Calu3 (cell line): Measurements from ENCODE around the gene SEC62. TPM values are rescaled to one million over a fixed set of nuclear protein-coding genes. Genes with fewer than 3 reads are reported as not detected.

Experiments
- BruUV-seq: library from RNA; stranded (reverse); fragments of 400-500 nt; replicated peaks from 2 replicates; lab custom pipeline; 2021; lab: Mats Ljungman, UMichigan
- CTCF ChIA-PET: fragments of 300-600 bp; sonication (Branson Sonifier 250); formaldehyde crosslinking; loops from one replicate; lab custom pipeline; 2022; ENCODE audit warnings: antibody characterized with exemption; lab: Charles Lee
- DNase-seq: peaks from one replicate; pipeline ENCODE4 v3.0.0; 2022
- H3K27ac Mint-ChIP-seq: one replicate; pipeline ENCODE4 v1.8.0; 2022; ENCODE audit warnings: mixed read lengths; ENCODE audit not compliant: unreplicated experiment
- H3K27me3 Mint-ChIP-seq: one replicate; pipeline ENCODE4 v1.8.0; 2022; ENCODE audit warnings: mixed read lengths; ENCODE audit not compliant: unreplicated experiment
- H3K36me3 Mint-ChIP-seq: one replicate; pipeline ENCODE4 v1.8.0; 2022; ENCODE audit warnings: mild to moderate bottlenecking, moderate library complexity, mixed read lengths; ENCODE audit not compliant: insufficient read depth, unreplicated experiment
- H3K4me1 Mint-ChIP-seq: one replicate; pipeline ENCODE4 v1.8.0; 2022; ENCODE audit warnings: mild to moderate bottlenecking, low read depth, mixed read lengths; ENCODE audit not compliant: unreplicated experiment
- H3K4me3 Mint-ChIP-seq: one replicate; pipeline ENCODE4 v1.8.0; 2022; ENCODE audit warnings: mild to moderate bottlenecking, low read depth, moderate library complexity, mixed read lengths; ENCODE audit not compliant: unreplicated experiment
- H3K9me3 Mint-ChIP-seq: one replicate; pipeline ENCODE4 v1.8.0; 2022; ENCODE audit warnings: low read depth, mixed read lengths; ENCODE audit not compliant: unreplicated experiment
- intact Hi-C: fragments of 100-400 bp; cut with micrococcal nuclease; formaldehyde crosslinking; loops from one replicate; pipeline ENCODE4 v1.10.0; 2022; ENCODE audit not compliant: unreplicated experiment
- total RNA-seq: library from RNA; stranded (reverse); gene quantifications from 2 replicates; pipeline ENCODE4 v1.2.3, GENCODE V29; 2022
- TF ChIP-seq, protein P1 (sequence below): fragments of 200-600 bp; IDR thresholded peaks from one replicate; pipeline ENCODE4 v1.8.0; 2022; ENCODE audit warnings: antibody characterized with exemption; ENCODE audit not compliant: unreplicated experiment

SEC62 gene
- total RNA-seq, 1 experiment from 2014 or later = 148 TPM

GRCh38 chr3:169970847-169971246, 4.2 kb downstream of the SEC62 start:
- no TSS peak for BruUV-seq
- H3K4me1 Mint-ChIP-seq = peaks cover 35% of the 10 kb centered on the region
- TF ChIP-seq, protein P1, sequence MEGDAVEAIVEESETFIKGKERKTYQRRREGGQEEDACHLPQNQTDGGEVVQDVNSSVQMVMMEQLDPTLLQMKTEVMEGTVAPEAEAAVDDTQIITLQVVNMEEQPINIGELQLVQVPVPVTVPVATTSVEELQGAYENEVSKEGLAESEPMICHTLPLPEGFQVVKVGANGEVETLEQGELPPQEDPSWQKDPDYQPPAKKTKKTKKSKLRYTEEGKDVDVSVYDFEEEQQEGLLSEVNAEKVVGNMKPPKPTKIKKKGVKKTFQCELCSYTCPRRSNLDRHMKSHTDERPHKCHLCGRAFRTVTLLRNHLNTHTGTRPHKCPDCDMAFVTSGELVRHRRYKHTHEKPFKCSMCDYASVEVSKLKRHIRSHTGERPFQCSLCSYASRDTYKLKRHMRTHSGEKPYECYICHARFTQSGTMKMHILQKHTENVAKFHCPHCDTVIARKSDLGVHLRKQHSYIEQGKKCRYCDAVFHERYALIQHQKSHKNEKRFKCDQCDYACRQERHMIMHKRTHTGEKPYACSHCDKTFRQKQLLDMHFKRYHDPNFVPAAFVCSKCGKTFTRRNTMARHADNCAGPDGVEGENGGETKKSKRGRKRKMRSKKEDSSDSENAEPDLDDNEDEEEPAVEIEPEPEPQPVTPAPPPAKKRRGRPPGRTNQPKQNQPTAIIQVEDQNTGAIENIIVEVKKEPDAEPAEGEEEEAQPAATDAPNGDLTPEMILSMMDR = no peak
- no peak overlapping the region for H3K4me3 Mint-ChIP-seq
- H3K27ac Mint-ChIP-seq = no peak overlapping the region
- CTCF ChIA-PET = interaction anchor here (0.6 to 1.7 kb wide), 2 partner anchors 17 to 22 kb away, joined by 3 to 4 read pairs; no protein-coding TSS in a partner anchor
- H3K27me3 Mint-ChIP-seq = no peaks in the 10 kb centered on the region
- intact Hi-C loops = loop anchor here (2.0 kb wide), 1 partner anchor 14 kb away; no protein-coding TSS in a partner anchor
- H3K9me3 Mint-ChIP-seq = no peaks in the 10 kb centered on the region
- H3K36me3 Mint-ChIP-seq = peaks cover 22% of the 10 kb centered on the region
- DNase-seq = no peak

- CTCF ChIA-PET = interaction anchor here (0.6 to 1.7 kb wide), 2 partner anchors 17 to 22 kb away, joined by 3 to 4 read pairs; no protein-coding TSS in a partner anchor
- Mint-ChIP-seq H3K27ac (no peak overlapping the region), H3K4me1 (peaks cover 28% of the 10 kb centered on the region), H3K4me3 (no peak overlapping the region), H3K36me3 (peaks cover 15% of the 10 kb centered on the region), H3K9me3 (no peaks in the 10 kb centered on the region), H3K27me3 (no peaks in the 10 kb centered on the region)
- no peak for DNase-seq
- TF ChIP-seq, protein P1 = no peak
- BruUV-seq = no TSS peak
- intact Hi-C loops = loop anchor here (2.0 kb wide), 1 partner anchor 13 kb away; no protein-coding TSS in a partner anchor
These were observed 4.9 kb downstream of the SEC62 start for GRCh38 chr3:169971522-169971921.

DNA sequence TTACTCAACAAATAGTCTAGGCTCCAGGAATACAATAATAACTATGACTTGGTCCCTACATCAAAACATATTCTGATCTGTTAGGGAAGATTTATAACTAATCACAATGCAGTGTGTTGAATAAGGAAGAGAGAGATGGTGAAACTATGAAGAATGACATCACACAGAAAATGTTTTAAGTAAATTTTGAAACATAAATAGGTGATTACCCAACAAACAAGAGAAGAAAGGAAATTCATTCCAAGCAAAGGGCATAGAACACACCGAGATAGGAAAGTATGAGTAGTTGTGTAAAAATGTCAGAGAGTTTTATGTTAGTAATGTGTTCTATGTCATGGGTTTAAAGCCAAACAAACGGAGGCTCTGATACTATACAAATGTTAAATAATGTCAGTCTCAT, 13.4 kb downstream of the SEC62 start:
- H3K9me3 Mint-ChIP-seq = no peaks in the 10 kb centered on the region
- no peaks in the 10 kb centered on the region for H3K27me3 Mint-ChIP-seq
- H3K27ac Mint-ChIP-seq = peak overlapping the region; percentile 1
- DNase-seq = no peak
- no peak overlapping the region for H3K4me3 Mint-ChIP-seq
- TF ChIP-seq, protein P1 = no peak
- peaks cover 14% of the 10 kb centered on the region for H3K4me1 Mint-ChIP-seq
- BruUV-seq = no TSS peak
- H3K36me3 Mint-ChIP-seq = peaks cover 51% of the 10 kb centered on the region
- CTCF ChIA-PET = interaction anchor here (0.7 kb wide), 1 partner anchor 195 kb away, joined by 3 read pairs; no protein-coding TSS in a partner anchor
- intact Hi-C loops = loop anchor here (5.0 kb wide), 1 partner anchor 57 kb away; the partner anchor contains the start of gene GPR160

DNA sequence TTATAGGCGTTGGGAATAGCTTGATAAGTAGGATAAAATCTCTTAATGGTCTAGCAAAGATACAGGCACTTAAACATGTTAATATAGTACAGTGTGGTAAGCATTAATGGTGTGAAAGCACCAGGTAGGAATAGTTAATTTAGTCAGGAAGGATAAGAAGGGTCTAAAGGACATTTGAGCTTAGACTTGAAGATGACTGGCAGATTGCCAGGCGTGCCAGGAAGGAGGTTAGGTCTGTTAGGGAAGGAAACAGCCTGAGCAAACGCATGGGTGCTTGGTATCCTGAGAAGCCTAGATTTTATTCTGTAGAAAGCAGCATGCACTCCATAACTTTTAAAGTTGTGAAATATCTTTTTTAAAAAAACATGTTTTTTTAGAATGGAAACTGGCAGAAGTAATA, 17.7 kb downstream of the SEC62 start:
- Mint-ChIP-seq H3K27me3 (no peaks in the 10 kb centered on the region), H3K4me3 (no peak overlapping the region), H3K4me1 (peaks cover 11% of the 10 kb centered on the region), H3K36me3 (peaks cover 61% of the 10 kb centered on the region), H3K9me3 (no peaks in the 10 kb centered on the region), H3K27ac (no peak overlapping the region)
- CTCF ChIA-PET = no interaction called here
- no peak for DNase-seq
- no TSS peak for BruUV-seq
- TF ChIP-seq, protein P1 = no peak
- intact Hi-C loops = loop anchor here (2.0 to 5.0 kb wide), 2 partner anchors 13 to 53 kb away; partner anchors contain the start of gene GPR160
